GM06990 (cell line): ENCODE data around the gene EFNA4.

Source experiments
- DNase-seq: peaks from one replicate; pipeline ENCODE4 v3.0.0-alpha.2; 2011; ENCODE audit not compliant: insufficient read length; ENCODE audit errors: extremely low read depth
- H3K27me3 ChIP-seq: replicated peaks from 2 replicates; pipeline ENCODE4 v1.6.0; 2011; ENCODE audit warnings: low read length; ENCODE audit not compliant: control insufficient read depth, insufficient read depth
- H3K36me3 ChIP-seq: 2 replicates; pipeline ENCODE4 v1.5.1; 2011; ENCODE audit warnings: low read length; ENCODE audit not compliant: control insufficient read depth, insufficient read depth
- H3K4me3 ChIP-seq: replicated peaks from 2 replicates; pipeline ENCODE4 v1.5.1; 2011; ENCODE audit warnings: low read depth, mild to moderate bottlenecking, control low read depth, low read length
- CTCF ChIP-seq: IDR thresholded peaks from 2 replicates; pipeline ENCODE4 v1.5.1; 2011; ENCODE audit warnings: low read length, control low read depth, mild to moderate bottlenecking, inconsistent platforms; ENCODE audit not compliant: insufficient read depth, poor library complexity, severe bottlenecking

Gene EFNA4

GRCh38 chr1:155104605-155105534 lies 41.3 kb downstream of the EFNA4 start:
- Histone ChIP-seq H3K4me3 (no peak overlapping the region), H3K27me3 (no peaks in the 10 kb centered on the region), H3K36me3 (no peaks in the 10 kb centered on the region)
- TF ChIP-seq CTCF = no peak
- DNase-seq = no peak

- H3K4me3 ChIP-seq = no peak overlapping the region
- no peak for TF ChIP-seq CTCF
- no peaks in the 10 kb centered on the region for H3K27me3 ChIP-seq
- no peak for DNase-seq
- H3K36me3 ChIP-seq = no peaks in the 10 kb centered on the region
Observed at GRCh38 chr1:155105604-155106011, 42.1 kb downstream of the EFNA4 start.

- TF ChIP-seq CTCF = no peak
- no peaks in the 10 kb centered on the region for H3K36me3 ChIP-seq
- no peaks in the 10 kb centered on the region for H3K27me3 ChIP-seq
- H3K4me3 ChIP-seq = no peak overlapping the region
- DNase-seq = no peak
Observed at GRCh38 chr1:155106862-155107261, 43.3 kb downstream of the EFNA4 start.

- H3K36me3 ChIP-seq = no peaks in the 10 kb centered on the region
- H3K27me3 ChIP-seq = no peaks in the 10 kb centered on the region
- no peak for DNase-seq
- H3K4me3 ChIP-seq = no peak overlapping the region
- no peak for TF ChIP-seq CTCF
Observed at GRCh38 chr1:155107309-155108264, 44.0 kb downstream of the EFNA4 start.

GRCh38 chr1:155108296-155108695 lies 44.8 kb downstream of the EFNA4 start:
- DNase-seq = no peak

More at GRCh38 chr1:155108296-155108695, 44.8 kb downstream of the EFNA4 start:
- Histone ChIP-seq H3K4me3 (no peak overlapping the region), H3K27me3 (no peaks in the 10 kb centered on the region), H3K36me3 (no peaks in the 10 kb centered on the region)
- TF ChIP-seq CTCF = no peak
